GM15510 (cell line): ENCODE results near the gene TIE1.

Experiments used
- POLR2A ChIP-seq: IDR thresholded peaks from 3 replicates; pipeline ENCODE4 v1.6.1; 2011; ENCODE audit warnings: borderline replicate concordance; ENCODE audit not compliant: insufficient read length; ENCODE audit errors: extremely low read depth

TIE1 gene

DNA sequence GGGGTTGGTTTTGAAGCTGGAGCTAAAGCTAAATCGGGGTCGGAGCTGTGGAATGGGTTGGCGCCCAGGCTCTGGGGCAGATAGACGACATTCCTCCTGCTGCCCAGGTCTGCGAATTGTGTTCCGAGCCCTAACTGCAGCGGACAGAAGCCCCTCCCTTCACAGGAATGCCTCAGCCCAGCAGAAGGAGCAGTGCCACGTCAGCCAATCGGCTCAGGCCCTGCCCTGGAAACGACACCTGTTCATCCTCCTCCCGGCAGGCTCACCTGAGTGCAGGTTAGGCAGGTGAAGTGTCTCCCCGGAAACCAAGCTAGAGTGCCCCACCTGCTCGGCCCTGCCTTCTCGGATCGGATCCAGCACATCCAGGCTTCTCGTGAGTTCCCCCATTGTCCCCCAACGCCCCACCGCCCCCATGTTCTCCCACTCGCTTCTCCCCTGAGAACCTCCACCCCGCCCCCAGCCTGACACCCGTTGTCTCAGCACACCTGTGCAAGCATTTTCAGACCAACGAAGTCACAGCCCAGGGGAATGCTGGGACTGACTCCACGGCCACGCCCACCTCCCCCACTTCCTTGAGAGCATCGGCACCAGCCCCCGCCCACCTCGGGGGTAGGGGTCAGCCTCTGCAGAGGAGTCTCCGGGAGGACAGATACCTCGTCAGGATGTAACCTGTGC, 30.2 kb upstream of the TIE1 start:
- TF ChIP-seq POLR2A = no peak

DNA sequence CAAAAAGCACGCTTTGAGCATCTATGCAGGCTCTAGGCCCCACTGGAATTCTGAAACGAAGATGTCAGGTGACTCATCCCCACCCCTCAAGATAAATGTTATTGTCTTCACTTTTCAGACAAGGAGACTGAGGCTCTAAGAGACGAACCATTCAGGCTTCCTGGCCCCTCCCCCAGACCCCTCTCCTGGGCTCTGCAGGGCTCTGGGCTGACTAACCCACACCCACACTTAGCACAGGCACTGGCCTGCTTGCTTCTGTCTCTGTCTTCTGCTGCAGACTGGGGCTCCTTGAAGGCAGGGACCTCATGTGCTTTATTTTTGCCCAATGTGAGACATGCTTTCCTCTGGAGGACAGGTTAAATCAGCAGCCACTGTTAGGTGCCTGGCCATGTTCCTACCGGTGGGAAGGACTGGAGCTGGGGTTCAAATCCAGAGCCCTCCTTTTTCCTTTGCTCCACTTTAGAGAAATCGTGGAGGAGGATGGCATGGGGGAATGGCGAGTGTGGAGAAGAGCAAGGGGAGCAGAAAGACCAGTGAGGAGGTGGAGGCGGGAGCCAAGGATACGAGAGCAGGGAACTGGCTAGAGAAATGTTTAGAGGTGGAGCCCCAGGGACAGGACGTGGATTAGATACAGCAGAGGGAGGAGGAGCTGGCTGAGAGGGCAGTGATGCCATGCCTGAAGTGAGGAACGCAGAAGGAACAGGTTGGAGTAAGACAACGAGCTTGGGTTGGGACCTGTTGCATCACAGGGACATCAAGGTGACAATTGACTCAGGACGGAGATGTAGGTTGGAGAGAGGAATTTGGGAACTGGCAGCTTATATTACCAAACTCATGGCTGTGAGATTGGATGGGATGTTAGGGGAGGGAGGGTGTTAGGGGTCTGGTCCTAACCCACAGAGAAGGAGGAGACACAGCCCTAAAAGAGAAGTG, 29.3 kb upstream of the TIE1 start:
- no peak for TF ChIP-seq POLR2A

DNA sequence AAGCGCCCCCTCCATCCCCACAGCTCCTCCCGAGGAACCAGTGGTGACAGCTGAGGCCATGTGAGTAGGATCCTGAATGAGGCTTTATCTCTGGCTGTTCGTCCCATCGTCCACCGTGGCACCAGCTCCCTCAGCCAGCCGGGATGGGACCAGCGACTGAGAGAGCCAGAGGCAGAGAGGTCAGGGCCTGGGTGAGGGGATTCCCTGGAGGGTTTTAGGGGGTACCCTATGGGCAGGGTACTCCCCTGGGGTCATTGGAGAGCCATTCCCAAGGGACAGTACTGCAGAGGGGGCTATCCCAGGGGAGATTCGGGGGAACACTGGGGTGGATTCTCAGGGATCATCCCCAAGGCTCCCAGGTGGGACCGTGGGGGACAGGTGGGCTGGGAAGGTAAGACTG, 28.6 kb upstream of the TIE1 start:
- TF ChIP-seq POLR2A = no peak

GRCh38 chr1:43272576-43273571, 27.9 kb upstream of the TIE1 start:
- TF ChIP-seq POLR2A = no peak

- TF ChIP-seq POLR2A = no peak
Measured at GRCh38 chr1:43273708-43274107, 27.1 kb upstream of the TIE1 start.

- TF ChIP-seq POLR2A = no peak
Measured at GRCh38 chr1:43274125-43274803, 26.5 kb upstream of the TIE1 start.

- TF ChIP-seq POLR2A = no peak
Measured at GRCh38 chr1:43274804-43275180, 26.0 kb upstream of the TIE1 start.

- no peak for TF ChIP-seq POLR2A
Measured at GRCh38 chr1:43275826-43276620, 24.8 kb upstream of the TIE1 start.

- no peak for TF ChIP-seq POLR2A
Measured at GRCh38 chr1:43276673-43277072, 24.1 kb upstream of the TIE1 start.

GRCh38 chr1:43277116-43277876, 23.5 kb upstream of the TIE1 start:
- no peak for TF ChIP-seq POLR2A

DNA sequence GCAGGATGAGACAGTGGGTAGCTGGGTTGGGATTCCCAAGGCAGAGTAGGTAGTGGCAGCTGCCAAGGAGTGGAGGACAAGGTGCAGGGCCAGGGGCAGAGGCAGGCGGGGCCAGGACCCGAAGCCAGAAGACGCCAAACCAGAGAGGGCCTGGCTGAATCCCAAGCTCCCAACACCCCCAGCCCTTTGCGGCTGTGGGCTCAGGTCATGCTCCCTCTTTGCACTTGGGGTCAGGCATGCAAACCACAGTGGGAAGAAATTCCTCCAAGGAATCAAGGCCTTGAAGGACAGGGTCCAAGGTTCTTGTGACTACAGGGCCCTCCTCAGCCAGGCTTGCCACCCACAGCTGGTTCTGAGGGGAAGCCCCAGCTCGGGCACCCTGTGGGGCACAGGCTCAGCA, 21.6 kb upstream of the TIE1 start:
- no peak for TF ChIP-seq POLR2A

DNA sequence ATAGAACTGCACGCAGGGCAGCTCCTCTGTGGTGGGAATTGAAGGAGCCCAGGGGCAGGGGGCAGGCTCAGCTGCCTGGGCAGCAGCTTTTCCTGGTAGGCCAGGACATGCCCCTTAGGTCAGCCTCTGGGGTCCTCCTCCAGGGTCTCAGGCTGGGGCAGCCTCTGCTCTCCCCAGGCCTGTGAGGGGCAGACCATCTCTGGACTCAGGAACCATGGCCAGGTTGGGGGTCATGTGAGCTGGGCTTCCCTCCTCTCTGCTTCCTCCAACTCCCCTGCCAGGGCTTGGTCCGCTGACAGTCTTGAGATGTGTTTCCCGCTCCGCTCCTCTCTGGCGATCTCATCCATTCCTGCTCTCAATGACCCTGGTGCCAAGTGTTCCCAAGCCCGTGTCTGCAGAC, 21.1 kb upstream of the TIE1 start:
- TF ChIP-seq POLR2A = no peak

DNA sequence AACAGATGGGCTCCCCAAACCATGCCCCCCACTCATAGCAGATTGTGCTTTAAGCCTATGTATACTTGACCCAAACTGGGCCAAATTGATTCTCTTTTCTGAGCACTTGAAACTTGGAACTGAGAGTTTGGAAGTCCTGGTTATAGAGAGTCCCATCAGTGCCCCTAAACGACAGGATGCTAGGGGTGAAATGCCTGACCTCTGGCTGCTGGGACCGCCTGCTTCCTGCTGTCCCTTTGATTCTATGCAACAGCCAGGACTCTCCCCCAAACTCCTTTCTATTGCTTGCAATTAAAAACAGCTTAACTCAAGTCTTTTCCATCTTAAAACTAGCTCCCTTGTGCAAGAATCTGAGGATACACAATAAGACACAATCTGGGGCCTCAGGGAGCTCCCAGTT, 20.1 kb upstream of the TIE1 start:
- no peak for TF ChIP-seq POLR2A
